ENCODE results near the gene CASKIN1.

- TF ChIP-seq CTCF (IDR thresholded peaks at IDR 0.05 in 2 of 3, conservative IDR thresholded peaks at IDR 0.05 in 1 of 3; ENCODE audit: borderline replicate concordance in 1 of 3, insufficient read depth in 1 of 3, low read depth in 2 of 3, low read length in 2 of 3) (no peak), YY1 (IDR thresholded peaks at IDR 0.05; ENCODE audit: extremely low read depth, insufficient replicate concordance, low read depth, low read length) (no peak), POLR2AphosphoS5 (IDR thresholded peaks at IDR 0.05; ENCODE audit: low read depth, low read length) (no peak), FOSL1 (IDR thresholded peaks at IDR 0.05; ENCODE audit: low read depth) (no peak), RAD21 (IDR thresholded peaks at IDR 0.05; ENCODE audit: low read depth) (no peak), SP1 (IDR thresholded peaks at IDR 0.05; ENCODE audit: low read depth) (no peak)
- TF ChIP-seq, protein P1, sequence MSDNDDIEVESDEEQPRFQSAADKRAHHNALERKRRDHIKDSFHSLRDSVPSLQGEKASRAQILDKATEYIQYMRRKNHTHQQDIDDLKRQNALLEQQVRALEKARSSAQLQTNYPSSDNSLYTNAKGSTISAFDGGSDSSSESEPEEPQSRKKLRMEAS (IDR thresholded peaks at IDR 0.05), result no peak
Observed at GRCh38 chr16:2211923-2212347, 15.5 kb upstream of the CASKIN1 start.
